Glutamatergic neuron (in vitro differentiated cells): ENCODE data around the gene CEACAM7. TPM values are rescaled to one million over a fixed set of nuclear protein-coding genes. Genes with fewer than 3 reads are reported as not detected.

Source experiments
- DNase-seq: peaks from one replicate; pipeline ENCODE4 v3.0.0; 2022
- H3K27ac Mint-ChIP-seq: one replicate; pipeline ENCODE4 v1.8.0; 2020; ENCODE audit warnings: mild to moderate bottlenecking, mixed read lengths, inconsistent platforms; ENCODE audit not compliant: unreplicated experiment
- H3K27me3 Mint-ChIP-seq: one replicate; pipeline ENCODE4 v1.8.0; 2020; ENCODE audit warnings: mild to moderate bottlenecking, moderate library complexity, mixed read lengths, inconsistent platforms; ENCODE audit not compliant: unreplicated experiment
- H3K36me3 Mint-ChIP-seq: one replicate; pipeline ENCODE4 v1.8.0; 2020; ENCODE audit warnings: mild to moderate bottlenecking, mixed read lengths, inconsistent platforms; ENCODE audit not compliant: unreplicated experiment
- H3K4me1 Mint-ChIP-seq: one replicate; pipeline ENCODE4 v1.8.0; 2020; ENCODE audit warnings: mild to moderate bottlenecking, low read depth, mixed read lengths, inconsistent platforms; ENCODE audit not compliant: unreplicated experiment
- H3K4me3 Mint-ChIP-seq: one replicate; pipeline ENCODE4 v1.8.0; 2020; ENCODE audit warnings: mild to moderate bottlenecking, mixed read lengths, inconsistent platforms; ENCODE audit not compliant: unreplicated experiment
- H3K9me3 Mint-ChIP-seq: one replicate; pipeline ENCODE4 v1.8.0; 2020; ENCODE audit warnings: mild to moderate bottlenecking, moderate library complexity, mixed read lengths, inconsistent platforms; ENCODE audit not compliant: unreplicated experiment
- CTCF ChIP-seq: fragments of 200-600 bp; sonication (generic); IDR thresholded peaks from one replicate; pipeline ENCODE4 v1.5.0; 2021; ENCODE audit not compliant: partially characterized antibody, unreplicated experiment
- total RNA-seq: library from RNA; stranded (reverse); fragmentation: NEBNext Ultra II Directional; extraction: Animal tissue kit (Norgen Biotek cat#: 25700); gene quantifications from one replicate; pipeline ENCODE4 v1.2.1, GENCODE V29; 2021; ENCODE audit not compliant: unreplicated experiment

CEACAM7 gene
- total RNA-seq, 1 donor from 2014 or later, result not detected

GRCh38 chr19:41627966-41628675 lies 59.9 kb downstream of the CEACAM7 start:
- Mint-ChIP-seq H3K27ac (no peak overlapping the region), H3K27me3 (no peaks in the 10 kb centered on the region), H3K4me3 (no peak overlapping the region), H3K36me3 (peaks cover 6% of the 10 kb centered on the region), H3K4me1 (no peaks in the 10 kb centered on the region), H3K9me3 (peaks cover 2% of the 10 kb centered on the region)
- no peak for DNase-seq
- TF ChIP-seq CTCF, result no peak

- Mint-ChIP-seq H3K36me3 (peaks cover 6% of the 10 kb centered on the region), H3K27ac (no peak within 1 kb of the TSS), H3K4me3 (no peak within 1 kb of the TSS), H3K27me3 (peaks cover 4% of the 10 kb centered on the region), H3K4me1 (no peaks in the 10 kb centered on the region), H3K9me3 (peaks cover 2% of the 10 kb centered on the region)
- no peak for DNase-seq
- TF ChIP-seq CTCF, result no peak
Observed at GRCh38 chr19:41626877-41627276, 61.2 kb downstream of the CEACAM7 start, which contains the start of gene CEACAM4. CEACAM4 (minus strand) TSS chr19:41627074; CDS start chr19:41626963, 111 bp downstream.

- Mint-ChIP-seq H3K4me1 (no peaks in the 10 kb centered on the region), H3K27me3 (peaks cover 4% of the 10 kb centered on the region), H3K27ac (no peak overlapping the region), H3K4me3 (no peak overlapping the region), H3K9me3 (peaks cover 2% of the 10 kb centered on the region), H3K36me3 (peaks cover 6% of the 10 kb centered on the region)
- DNase-seq, result no peak
- no peak for TF ChIP-seq CTCF
Observed at GRCh38 chr19:41626278-41626677, 61.8 kb downstream of the CEACAM7 start.

- no peaks in the 10 kb centered on the region for H3K9me3 Mint-ChIP-seq
- peaks cover under 1% of the 10 kb centered on the region for H3K36me3 Mint-ChIP-seq
- H3K4me1 Mint-ChIP-seq, result no peaks in the 10 kb centered on the region
- DNase-seq, result no peak
- peaks cover 4% of the 10 kb centered on the region for H3K27me3 Mint-ChIP-seq
- no peak for TF ChIP-seq CTCF
- H3K27ac Mint-ChIP-seq, result no peak overlapping the region
- H3K4me3 Mint-ChIP-seq, result no peak overlapping the region
Observed at GRCh38 chr19:41624937-41625336, 63.1 kb downstream of the CEACAM7 start.

GRCh38 chr19:41624515-41624914 lies 63.6 kb downstream of the CEACAM7 start:
- no peaks in the 10 kb centered on the region for H3K4me1 Mint-ChIP-seq
- TF ChIP-seq CTCF, result no peak
- H3K9me3 Mint-ChIP-seq, result no peaks in the 10 kb centered on the region
- no peak overlapping the region for H3K4me3 Mint-ChIP-seq
- H3K27me3 Mint-ChIP-seq, result peaks cover 4% of the 10 kb centered on the region
- H3K27ac Mint-ChIP-seq, result no peak overlapping the region
- H3K36me3 Mint-ChIP-seq, result no peaks in the 10 kb centered on the region
- DNase-seq, result no peak
